ENCODE results near the gene MAGEB3. TPM values are rescaled to one million over a fixed set of nuclear protein-coding genes. Genes with fewer than 3 reads are reported as not detected.

MAGEB3 gene
- polyA plus RNA-seq, 2 of the 4 experiments (the other 2 are of a cell fraction), result not detected

- ChIA-PET CTCF (interaction anchor here (1.0 to 1.6 kb wide), 2 partner anchors 30 to 229 kb away, joined by 3 to 8 read pairs; no protein-coding TSS in a partner anchor), POLR2A (no interaction called here)
- DNase-seq (ENCODE audit: low read depth in 1 of 2, low spot score in 1 of 2), result no peak
- TF ChIP-seq ESRRA (IDR thresholded peaks at IDR 0.05; ENCODE audit: borderline replicate concordance, low read length) (no peak), SMC3 (IDR thresholded peaks at IDR 0.05) (no peak), CHD2 (IDR thresholded peaks at IDR 0.05; ENCODE audit: low read length, partially characterized antibody) (no peak), RARB (CRISPR knock-in tag; IDR thresholded peaks at IDR 0.05) (no peak), NPAS2 (CRISPR knock-in tag; IDR thresholded peaks at IDR 0.05; ENCODE audit: borderline replicate concordance) (no peak)
- no peak for FAIRE-seq
- peak overlapping the region in 1 of 2 experiments; percentile 48; a peak in 1 of 6 replicates for H3K27ac ChIP-seq
- H3K4me1 ChIP-seq, result peaks cover 18% of the 10 kb centered on the region
- H3K4me3 ChIP-seq, result no peak overlapping the region
- no peak for ATAC-seq
- H3K9me3 ChIP-seq, result no peaks in the 10 kb centered on the region
- WGBS (ENCODE audit: missing lambda C conversion rate), result 65% methylated on average over 1 of the region's 1 CpG
- H3K4me2 ChIP-seq, result no peak overlapping the region
These were observed 47.9 kb downstream of the MAGEB3 start for GRCh38 chrX:30278365-30278764.

GRCh38 chrX:30280428-30280827 is 50.0 kb downstream of the MAGEB3 start:
- CTCF ChIA-PET, result interaction anchor here (0.5 to 1.4 kb wide), 3 partner anchors 28 to 224 kb away, joined by 3 to 9 read pairs (median 3); partner anchors contain the start of gene NR0B1
- POLR2A ChIA-PET, result no interaction called here
- Histone ChIP-seq H3K4me1 (peaks cover 31% of the 10 kb centered on the region), H3K27ac (peak overlapping the region; percentile 7 to 24; a peak in 2 of 6 replicates), H3K9me3 (peaks cover 5% of the 10 kb centered on the region; the same call in 1 of the 3 replicates), H3K4me3 (no peak overlapping the region), H3K4me2 (no peak overlapping the region)
- DNase-seq (ENCODE audit: low read depth in 1 of 2, low spot score in 1 of 2), result no peak
- 100% methylated on average over 1 of the region's 1 CpG for WGBS (ENCODE audit: missing lambda C conversion rate)
- TF ChIP-seq, protein P1, sequence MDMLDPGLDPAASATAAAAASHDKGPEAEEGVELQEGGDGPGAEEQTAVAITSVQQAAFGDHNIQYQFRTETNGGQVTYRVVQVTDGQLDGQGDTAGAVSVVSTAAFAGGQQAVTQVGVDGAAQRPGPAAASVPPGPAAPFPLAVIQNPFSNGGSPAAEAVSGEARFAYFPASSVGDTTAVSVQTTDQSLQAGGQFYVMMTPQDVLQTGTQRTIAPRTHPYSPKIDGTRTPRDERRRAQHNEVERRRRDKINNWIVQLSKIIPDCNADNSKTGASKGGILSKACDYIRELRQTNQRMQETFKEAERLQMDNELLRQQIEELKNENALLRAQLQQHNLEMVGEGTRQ (IDR thresholded peaks at IDR 0.05), result no peak
- TF ChIP-seq ZFP36 (IDR thresholded peaks at IDR 0.05; ENCODE audit: borderline replicate concordance, partially characterized antibody), result no peak
- TF ChIP-seq KDM1A (IDR thresholded peaks at IDR 0.05; ENCODE audit: low read depth), result no peak
- no peak for TF ChIP-seq CHD4 (IDR thresholded peaks at IDR 0.05; ENCODE audit: borderline replicate concordance)
- TF ChIP-seq HOXA7 (CRISPR knock-in tag; IDR thresholded peaks at IDR 0.05), result no peak
- no peak for TF ChIP-seq FOSL2 (IDR thresholded peaks at IDR 0.05)
- no peak for TF ChIP-seq FOSL2 (CRISPR knock-in tag; IDR thresholded peaks at IDR 0.05)
- TF ChIP-seq, protein P2, sequence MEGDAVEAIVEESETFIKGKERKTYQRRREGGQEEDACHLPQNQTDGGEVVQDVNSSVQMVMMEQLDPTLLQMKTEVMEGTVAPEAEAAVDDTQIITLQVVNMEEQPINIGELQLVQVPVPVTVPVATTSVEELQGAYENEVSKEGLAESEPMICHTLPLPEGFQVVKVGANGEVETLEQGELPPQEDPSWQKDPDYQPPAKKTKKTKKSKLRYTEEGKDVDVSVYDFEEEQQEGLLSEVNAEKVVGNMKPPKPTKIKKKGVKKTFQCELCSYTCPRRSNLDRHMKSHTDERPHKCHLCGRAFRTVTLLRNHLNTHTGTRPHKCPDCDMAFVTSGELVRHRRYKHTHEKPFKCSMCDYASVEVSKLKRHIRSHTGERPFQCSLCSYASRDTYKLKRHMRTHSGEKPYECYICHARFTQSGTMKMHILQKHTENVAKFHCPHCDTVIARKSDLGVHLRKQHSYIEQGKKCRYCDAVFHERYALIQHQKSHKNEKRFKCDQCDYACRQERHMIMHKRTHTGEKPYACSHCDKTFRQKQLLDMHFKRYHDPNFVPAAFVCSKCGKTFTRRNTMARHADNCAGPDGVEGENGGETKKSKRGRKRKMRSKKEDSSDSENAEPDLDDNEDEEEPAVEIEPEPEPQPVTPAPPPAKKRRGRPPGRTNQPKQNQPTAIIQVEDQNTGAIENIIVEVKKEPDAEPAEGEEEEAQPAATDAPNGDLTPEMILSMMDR (IDR thresholded peaks at IDR 0.05), result no peak
- no peak for TF ChIP-seq E2F6 (IDR thresholded peaks at IDR 0.05; ENCODE audit: borderline replicate concordance, low read depth)
- TF ChIP-seq MAX (IDR thresholded peaks at IDR 0.05), result no peak
- no peak for TF ChIP-seq RFX5 (IDR thresholded peaks at IDR 0.05)
- TF ChIP-seq HDAC2 (IDR thresholded peaks at IDR 0.05), result no peak
- no peak for TF ChIP-seq RNF2 (IDR thresholded peaks at IDR 0.05; ENCODE audit: borderline replicate concordance, low read depth)
- TF ChIP-seq NR3C1 (IDR thresholded peaks at IDR 0.05), result no peak
- TF ChIP-seq HEYL (CRISPR knock-in tag; IDR thresholded peaks at IDR 0.05), result no peak
- no peak for TF ChIP-seq POLR2A (IDR thresholded peaks at IDR 0.05; ENCODE audit: low read length)
- no peak for TF ChIP-seq JUNB (IDR thresholded peaks at IDR 0.05)
- TF ChIP-seq CBX2 (IDR thresholded peaks at IDR 0.05; ENCODE audit: borderline replicate concordance, low read depth), result no peak
- TF ChIP-seq ATOH8 (CRISPR knock-in tag; IDR thresholded peaks at IDR 0.05; ENCODE audit: low read depth), result no peak
- no peak for TF ChIP-seq SREBF2 (IDR thresholded peaks at IDR 0.05)
- ATAC-seq, result no peak
- peak; percentile 94 for FAIRE-seq
